Smooth muscle cell (in vitro differentiated cells): Measurements from ENCODE around the gene CD300LG. TPM values are rescaled to one million over a fixed set of nuclear protein-coding genes. Genes with fewer than 3 reads are reported as not detected.

Experiments used
- DNase-seq: peaks from one replicate; lab custom pipeline; 2025; ENCODE audit not compliant: unreplicated experiment; lab: John Stamatoyannopoulos, UW
- H2AFZ ChIP-seq: fragments of 200-600 bp; sonication (generic); 2 replicates; pipeline ENCODE4 v1.6.0; 2016; ENCODE audit warnings: antibody characterized with exemption, low read depth, mild to moderate bottlenecking
- H3F3A ChIP-seq: fragments of 200-600 bp; sonication (generic); 2 replicates; pipeline ENCODE4 v1.6.0; 2017; ENCODE audit warnings: antibody characterized with exemption, low read depth
- H3K27ac ChIP-seq: fragments of 200-600 bp; sonication (generic); 2 replicates; pipeline ENCODE4 v1.5.1; 2016; ENCODE audit warnings: low read depth, mild to moderate bottlenecking
- H3K27me3 ChIP-seq: fragments of 200-600 bp; sonication (generic); 2 replicates; pipeline ENCODE4 v1.6.1; 2016; ENCODE audit warnings: low read depth, mild to moderate bottlenecking
- H3K36me3 ChIP-seq: fragments of 200-600 bp; sonication (generic); 2 replicates; pipeline ENCODE4 v1.5.1; 2016; ENCODE audit warnings: low read depth
- H3K4me1 ChIP-seq: fragments of 200-600 bp; sonication (generic); 2 replicates; pipeline ENCODE4 v1.5.1; 2016; ENCODE audit warnings: low read depth
- H3K4me2 ChIP-seq: fragments of 200-600 bp; sonication (generic); 2 replicates; pipeline ENCODE4 v1.6.0; 2016; ENCODE audit warnings: mild to moderate bottlenecking
- H3K4me3 ChIP-seq: fragments of 200-600 bp; sonication (generic); 2 replicates; pipeline ENCODE4 v1.5.1; 2016; ENCODE audit warnings: mild to moderate bottlenecking
- H3K79me2 ChIP-seq: fragments of 200-600 bp; sonication (generic); 2 replicates; pipeline ENCODE4 v1.6.0; 2016; ENCODE audit warnings: low read depth, mild to moderate bottlenecking
- H3K9ac ChIP-seq: fragments of 200-600 bp; sonication (generic); 2 replicates; pipeline ENCODE4 v1.6.0; 2016; ENCODE audit warnings: low read depth
- H3K9me3 ChIP-seq: fragments of 200-600 bp; sonication (generic); replicated peaks from 2 replicates; pipeline ENCODE4 v1.5.1; 2016; ENCODE audit warnings: low read depth
- H4K20me1 ChIP-seq: fragments of 200-600 bp; sonication (generic); 2 replicates; pipeline ENCODE4 v1.6.0; 2016; ENCODE audit warnings: low read depth
- WGBS: methylation state at CpG from one replicate; pipeline ENCODE4 v1.1.7; 2016; ENCODE audit warnings: low lambda C conversion rate; 5-methylcytosine and 5-hydroxymethylcytosine counted together
- polyA plus RNA-seq: library from polyadenylated mRNA; unstranded; fragments of >200 nt; fragmentation: Nextera tagmentation; extraction: Ambion mirVana; gene quantifications from 2 replicates; pipeline ENCODE4 v1.2.1, GENCODE V29; 2016
- total RNA-seq: library from RNA; depleted of rRNA; stranded (reverse); fragments of >200 nt; gene quantifications from 2 replicates; pipeline ENCODE4 v1.2.3, GENCODE V29; 2014
- TF ChIP-seq, protein P1 (sequence below): fragments of 200-600 bp; sonication (generic); IDR thresholded peaks from 2 replicates; pipeline ENCODE4 v1.5.1; 2017; ENCODE audit warnings: borderline replicate concordance, mild to moderate bottlenecking, antibody characterized with exemption; ENCODE audit not compliant: insufficient read depth, poor library complexity, severe bottlenecking

The CD300LG gene
- total and polyA plus RNA-seq, 2 experiments from 2014 or later = not detected

- Histone ChIP-seq H4K20me1 (no peaks in the 10 kb centered on the region), H2AFZ (no peak overlapping the region), H3K27me3 (peaks cover 6% of the 10 kb centered on the region), H3K36me3 (no peaks in the 10 kb centered on the region), H3K9me3 (no peaks in the 10 kb centered on the region), H3K9ac (no peak overlapping the region), H3K4me1 (no peaks in the 10 kb centered on the region), H3K4me3 (no peak overlapping the region), H3K27ac (no peak overlapping the region), H3F3A (no peaks in the 10 kb centered on the region), H3K79me2 (no peaks in the 10 kb centered on the region), H3K4me2 (no peak overlapping the region)
- TF ChIP-seq, protein P1, sequence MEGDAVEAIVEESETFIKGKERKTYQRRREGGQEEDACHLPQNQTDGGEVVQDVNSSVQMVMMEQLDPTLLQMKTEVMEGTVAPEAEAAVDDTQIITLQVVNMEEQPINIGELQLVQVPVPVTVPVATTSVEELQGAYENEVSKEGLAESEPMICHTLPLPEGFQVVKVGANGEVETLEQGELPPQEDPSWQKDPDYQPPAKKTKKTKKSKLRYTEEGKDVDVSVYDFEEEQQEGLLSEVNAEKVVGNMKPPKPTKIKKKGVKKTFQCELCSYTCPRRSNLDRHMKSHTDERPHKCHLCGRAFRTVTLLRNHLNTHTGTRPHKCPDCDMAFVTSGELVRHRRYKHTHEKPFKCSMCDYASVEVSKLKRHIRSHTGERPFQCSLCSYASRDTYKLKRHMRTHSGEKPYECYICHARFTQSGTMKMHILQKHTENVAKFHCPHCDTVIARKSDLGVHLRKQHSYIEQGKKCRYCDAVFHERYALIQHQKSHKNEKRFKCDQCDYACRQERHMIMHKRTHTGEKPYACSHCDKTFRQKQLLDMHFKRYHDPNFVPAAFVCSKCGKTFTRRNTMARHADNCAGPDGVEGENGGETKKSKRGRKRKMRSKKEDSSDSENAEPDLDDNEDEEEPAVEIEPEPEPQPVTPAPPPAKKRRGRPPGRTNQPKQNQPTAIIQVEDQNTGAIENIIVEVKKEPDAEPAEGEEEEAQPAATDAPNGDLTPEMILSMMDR = no peak
- 67% methylated on average over 3 of the region's 3 CpGs for WGBS
- no peak for DNase-seq
These were observed 9.2 kb downstream of the CD300LG start for GRCh38 chr17:43856141-43856540.

- 97% methylated on average over 5 of the region's 5 CpGs for WGBS
- no peak overlapping the region for H3K4me2 ChIP-seq
- no peak overlapping the region for H3K4me3 ChIP-seq
- no peak for DNase-seq
- no peak overlapping the region for H2AFZ ChIP-seq
- H3K79me2 ChIP-seq = no peaks in the 10 kb centered on the region
- no peaks in the 10 kb centered on the region for H3K9me3 ChIP-seq
- TF ChIP-seq, protein P1 = no peak
- H3K27ac ChIP-seq = no peak overlapping the region
- peaks cover 6% of the 10 kb centered on the region for H3K27me3 ChIP-seq
- no peaks in the 10 kb centered on the region for H4K20me1 ChIP-seq
- no peaks in the 10 kb centered on the region for H3F3A ChIP-seq
- H3K9ac ChIP-seq = no peak overlapping the region
- no peaks in the 10 kb centered on the region for H3K4me1 ChIP-seq
- H3K36me3 ChIP-seq = no peaks in the 10 kb centered on the region
These were observed 10.2 kb downstream of the CD300LG start for GRCh38 chr17:43857141-43857540.

- Histone ChIP-seq H2AFZ (no peak overlapping the region), H3K27me3 (peaks cover 6% of the 10 kb centered on the region), H3K9me3 (no peaks in the 10 kb centered on the region), H3K9ac (no peak overlapping the region), H3K4me3 (no peak overlapping the region), H3K27ac (no peak overlapping the region), H3K36me3 (no peaks in the 10 kb centered on the region), H3F3A (no peaks in the 10 kb centered on the region), H3K79me2 (no peaks in the 10 kb centered on the region), H4K20me1 (no peaks in the 10 kb centered on the region), H3K4me2 (no peak overlapping the region), H3K4me1 (no peaks in the 10 kb centered on the region)
- WGBS = 87% methylated on average over 12 of the region's 12 CpGs
- TF ChIP-seq, protein P1 = no peak
- no peak for DNase-seq
These were observed 11.1 kb downstream of the CD300LG start for GRCh38 chr17:43857957-43858600.
